GM18502 (cell line): Measurements from ENCODE around the gene SLC15A3.
"Not testable (repeated sequence)": the region's sequence is repeated elsewhere in the genome, so short reads cannot be mapped to it uniquely, and the experiment has no call there.

Experiments used
- ATAC-seq: cut with Tn5 transposase; IDR thresholded peaks from one replicate; pipeline ENCODE4 v1.9.1; 2021; ENCODE audit warnings: mild to moderate bottlenecking; ENCODE audit not compliant: unreplicated experiment, poor library complexity

Gene SLC15A3

GRCh38 chr11:60977836-60978235 is 25.9 kb upstream of the SLC15A3 start:
- no peak for ATAC-seq

- no peak for ATAC-seq
These were observed 25.2 kb upstream of the SLC15A3 start for GRCh38 chr11:60977224-60977623.

GRCh38 chr11:60974726-60975125 is 22.8 kb upstream of the SLC15A3 start:
- ATAC-seq, result no peak

- ATAC-seq, result not testable (repeated sequence)
These were observed 22.3 kb upstream of the SLC15A3 start for GRCh38 chr11:60974316-60974715.

GRCh38 chr11:60973699-60974098 is 21.7 kb upstream of the SLC15A3 start:
- ATAC-seq, result no peak

GRCh38 chr11:60972182-60973030 is 20.4 kb upstream of the SLC15A3 start:
- ATAC-seq, result no peak

GRCh38 chr11:60971520-60971919 is 19.5 kb upstream of the SLC15A3 start, which contains the start of gene CD6:
TSS of gene CD6 (plus strand) at chr11:60971680. CDS start at chr11:60971866, 186 bp downstream.
- no peak for ATAC-seq

GRCh38 chr11:60970890-60971289 is 18.9 kb upstream of the SLC15A3 start:
- no peak for ATAC-seq

- ATAC-seq, result no peak
These were observed 18.4 kb upstream of the SLC15A3 start for GRCh38 chr11:60970369-60970774.

GRCh38 chr11:60968223-60968622 is 16.2 kb upstream of the SLC15A3 start:
- ATAC-seq, result no peak

GRCh38 chr11:60966890-60967289 is 14.9 kb upstream of the SLC15A3 start:
- ATAC-seq, result no peak

- no peak for ATAC-seq
These were observed 12.8 kb upstream of the SLC15A3 start for GRCh38 chr11:60964801-60965200.

- no peak for ATAC-seq
These were observed 8.4 kb upstream of the SLC15A3 start for GRCh38 chr11:60960405-60960804.

- ATAC-seq, result no peak
These were observed 7.5 kb upstream of the SLC15A3 start for GRCh38 chr11:60959431-60959830.

GRCh38 chr11:60957188-60957587 is 5.2 kb upstream of the SLC15A3 start:
- ATAC-seq, result no peak

GRCh38 chr11:60955571-60955970 is 3.6 kb upstream of the SLC15A3 start:
- no peak for ATAC-seq

GRCh38 chr11:60954421-60954820 is 2.4 kb upstream of the SLC15A3 start:
- ATAC-seq, result no peak

- no peak for ATAC-seq
These were observed 1.8 kb upstream of the SLC15A3 start for GRCh38 chr11:60953781-60954180.

- no peak for ATAC-seq
These were observed 780 bp upstream of the SLC15A3 start for GRCh38 chr11:60952742-60953170.

GRCh38 chr11:60951606-60951903 is 421 bp downstream of the SLC15A3 start:
- ATAC-seq, result no peak

GRCh38 chr11:60950933-60951605 is 907 bp downstream of the SLC15A3 start:
- no peak for ATAC-seq

GRCh38 chr11:60950024-60950423 is 2.0 kb downstream of the SLC15A3 start:
- ATAC-seq, result no peak
